ENCODE measurements around the gene FGR. TPM values are rescaled to one million over a fixed set of nuclear protein-coding genes. Genes with fewer than 3 reads are reported as not detected.

Gene FGR
- total and polyA plus RNA-seq, 7 experiments from 2014 or later = 0.15 to 246 (median 1.5) TPM

- Histone ChIP-seq H3K27ac (ENCODE audit: low read depth, low read length) (peak overlapping the region; percentile 81), H3K27me3 (ENCODE audit: control insufficient read depth in 2 of 2, insufficient read depth in 2 of 2, low read length in 2 of 2) (no peaks in the 10 kb centered on the region), H3K36me3 (ENCODE audit: control insufficient read depth in 2 of 3, insufficient read depth in 3 of 3, low read length in 3 of 3) (peaks cover 0 to 16% (median 0%) of the 10 kb centered on the region in 3 experiments), H3K9me3 (ENCODE audit: control insufficient read depth in 2 of 3, low read length in 3 of 3) (no peaks in the 10 kb centered on the region), H3K4me3 (ENCODE audit: low read length) (peak overlapping the region; percentile 64), H3K4me1 (ENCODE audit: control insufficient read depth in 2 of 2, insufficient read depth in 2 of 2, low read length in 2 of 2) (peaks cover 38 to 46% of the 10 kb centered on the region in 2 donors)
- POLR2A ChIA-PET = interaction anchor here (0.6 to 15.1 kb wide), 17 partner anchors 8 to 368 kb away, joined by 3 to 338 read pairs (median 5); partner anchors contain the start of genes AHDC1, FAM76A, IFI6 and STX12
- ATAC-seq = peak; percentile 80
- CTCF ChIA-PET = interaction anchor here (0.6 to 13.0 kb wide), 31 partner anchors 9 to 617 kb away, joined by 3 to 378 read pairs (median 5); partner anchors contain the start of genes AHDC1 and IFI6
- Mint-ChIP-seq H3K27me3 (no peaks in the 10 kb centered on the region), H3K4me3 (peak overlapping the region; percentile 82 to 94 (median 90)), H3K27ac (peak overlapping the region; percentile 95 to 100 (median 98)), H3K36me3 (peaks cover 4 to 19% (median 13%) of the 10 kb centered on the region in 5 donors), H3K4me1 (peaks cover 39 to 62% (median 48%) of the 10 kb centered on the region in 7 donors), H3K9me3 (no peaks in the 10 kb centered on the region)
- peak; percentile 76 to 94 (median 88) for DNase-seq
- intact Hi-C loops (cut with micrococcal nuclease) = loop anchor here (1.0 to 10.0 kb wide), 17 partner anchors 9 to 428 kb away; partner anchors contain the start of genes GPR3 (in 2 of the 2), TMEM222 (in 2 of the 2), IFI6 (in 1 of the 2) and WASF2 (in 1 of the 2)
Measured at GRCh38 chr1:27662707-27663393, 27.9 kb upstream of the FGR start.

- Mint-ChIP-seq H3K27me3 (no peaks in the 10 kb centered on the region), H3K4me1 (peaks cover 39 to 59% (median 46%) of the 10 kb centered on the region in 7 donors), H3K4me3 (peak overlapping the region; percentile 82 to 94 (median 90)), H3K27ac (peak overlapping the region; percentile 95 to 100 (median 98)), H3K9me3 (no peaks in the 10 kb centered on the region), H3K36me3 (peaks cover 4 to 15% (median 10%) of the 10 kb centered on the region in 5 donors)
- Histone ChIP-seq H3K27me3 (ENCODE audit: control insufficient read depth in 2 of 2, insufficient read depth in 2 of 2, low read length in 2 of 2) (no peaks in the 10 kb centered on the region), H3K27ac (ENCODE audit: low read depth, low read length) (peak overlapping the region; percentile 81), H3K36me3 (ENCODE audit: control insufficient read depth in 2 of 3, insufficient read depth in 3 of 3, low read length in 3 of 3) (peaks cover 0 to 13% (median 0%) of the 10 kb centered on the region in 3 experiments), H3K9me3 (ENCODE audit: control insufficient read depth in 2 of 3, low read length in 3 of 3) (no peaks in the 10 kb centered on the region), H3K4me3 (ENCODE audit: low read length) (peak overlapping the region; percentile 64), H3K4me1 (ENCODE audit: control insufficient read depth in 2 of 2, insufficient read depth in 2 of 2, low read length in 2 of 2) (peaks cover 38 to 46% of the 10 kb centered on the region in 2 donors)
- POLR2A ChIA-PET = interaction anchor here (0.7 to 15.1 kb wide), 13 partner anchors 8 to 306 kb away, joined by 3 to 338 read pairs (median 8); partner anchors contain the start of genes AHDC1, FAM76A, IFI6 and STX12
- ATAC-seq = no peak
- CTCF ChIA-PET = interaction anchor here (0.6 to 13.0 kb wide), 26 partner anchors 9 to 617 kb away, joined by 3 to 378 read pairs (median 6); partner anchors contain the start of genes AHDC1 and IFI6
- no peak for DNase-seq
- intact Hi-C loops (cut with micrococcal nuclease) = loop anchor here (2.0 to 10.0 kb wide), 7 partner anchors 139 to 427 kb away; partner anchors contain the start of genes TMEM222 (in 2 of the 2), GPR3 (in 1 of the 2) and WDTC1 (in 1 of the 2)
Measured at GRCh38 chr1:27662261-27662660, 27.3 kb upstream of the FGR start.

- no peak for ATAC-seq
- Histone ChIP-seq H3K4me1 (ENCODE audit: control insufficient read depth in 2 of 2, insufficient read depth in 2 of 2, low read length in 2 of 2) (peaks cover 38 to 46% of the 10 kb centered on the region in 2 donors), H3K27ac (ENCODE audit: low read depth, low read length) (peak overlapping the region; percentile 89), H3K9me3 (ENCODE audit: control insufficient read depth in 2 of 3, low read length in 3 of 3) (no peaks in the 10 kb centered on the region), H3K27me3 (ENCODE audit: control insufficient read depth in 2 of 2, insufficient read depth in 2 of 2, low read length in 2 of 2) (no peaks in the 10 kb centered on the region), H3K4me3 (ENCODE audit: low read length) (no peak overlapping the region), H3K36me3 (ENCODE audit: control insufficient read depth in 2 of 3, insufficient read depth in 3 of 3, low read length in 3 of 3) (peaks cover 0 to 6% (median 0%) of the 10 kb centered on the region in 3 experiments)
- Mint-ChIP-seq H3K27me3 (no peaks in the 10 kb centered on the region), H3K9me3 (no peaks in the 10 kb centered on the region), H3K4me3 (peak overlapping the region; percentile 33 to 96 (median 87)), H3K4me1 (peaks cover 39 to 58% (median 46%) of the 10 kb centered on the region in 7 donors), H3K36me3 (peaks cover 4 to 15% (median 5%) of the 10 kb centered on the region in 5 donors), H3K27ac (peak overlapping the region; percentile 95 to 99 (median 98))
- POLR2A ChIA-PET = interaction anchor here (0.6 to 15.1 kb wide), 12 partner anchors 9 to 363 kb away, joined by 3 to 338 read pairs (median 5); partner anchors contain the start of genes AHDC1 and IFI6
- DNase-seq = no peak
- intact Hi-C loops (cut with micrococcal nuclease) = loop anchor here (2.0 to 10.0 kb wide), 7 partner anchors 139 to 427 kb away; partner anchors contain the start of genes TMEM222 (in 2 of the 2), GPR3 (in 1 of the 2) and WDTC1 (in 1 of the 2)
- CTCF ChIA-PET = interaction anchor here (0.6 to 13.0 kb wide), 11 partner anchors 8 to 616 kb away, joined by 3 to 378 read pairs (median 6); partner anchors contain the start of genes AHDC1 and IFI6
Measured at GRCh38 chr1:27661412-27662075, 26.6 kb upstream of the FGR start.

- no peaks in the 10 kb centered on the region for H3K27me3 ChIP-seq (ENCODE audit: control insufficient read depth in 2 of 2, insufficient read depth in 2 of 2, low read length in 2 of 2)
- POLR2A ChIA-PET = interaction anchor here (0.8 to 15.1 kb wide), 7 partner anchors 8 to 65 kb away, joined by 3 to 338 read pairs (median 27); partner anchors contain the start of genes AHDC1 and IFI6
- H3K4me1 ChIP-seq (ENCODE audit: control insufficient read depth in 2 of 2, insufficient read depth in 2 of 2, low read length in 2 of 2) = peaks cover 38 to 46% of the 10 kb centered on the region in 2 donors
- H3K27ac ChIP-seq (ENCODE audit: low read depth, low read length) = peak overlapping the region; percentile 89
- Mint-ChIP-seq H3K27ac (peak overlapping the region; percentile 95 to 99 (median 98)), H3K9me3 (no peaks in the 10 kb centered on the region), H3K4me3 (peak overlapping the region; percentile 83 to 96 (median 88)), H3K27me3 (no peaks in the 10 kb centered on the region), H3K4me1 (peaks cover 39 to 64% (median 46%) of the 10 kb centered on the region in 7 donors), H3K36me3 (peaks cover 0 to 11% (median 0%) of the 10 kb centered on the region in 5 donors)
- peak overlapping the region; percentile 51 for H3K4me3 ChIP-seq (ENCODE audit: low read length)
- ATAC-seq (no peak), DNase-seq (no peak)
- CTCF ChIA-PET = interaction anchor here (1.1 to 13.0 kb wide), 6 partner anchors 9 to 104 kb away, joined by 3 to 378 read pairs (median 15); partner anchors contain the start of genes AHDC1 and IFI6
- H3K9me3 ChIP-seq (ENCODE audit: control insufficient read depth in 2 of 3, low read length in 3 of 3) = no peaks in the 10 kb centered on the region
- intact Hi-C loops (cut with micrococcal nuclease) = loop anchor here (1.0 to 10.0 kb wide), 5 partner anchors 26 to 426 kb away; partner anchors contain the start of genes TMEM222 (in 1 of the 2) and WDTC1 (in 1 of the 2)
- no peaks in the 10 kb centered on the region for H3K36me3 ChIP-seq (ENCODE audit: control insufficient read depth in 2 of 3, insufficient read depth in 3 of 3, low read length in 3 of 3)
Measured at GRCh38 chr1:27660300-27660835, 25.4 kb upstream of the FGR start.

- no peaks in the 10 kb centered on the region for H3K27me3 ChIP-seq (ENCODE audit: control insufficient read depth in 2 of 2, insufficient read depth in 2 of 2, low read length in 2 of 2)
- peak overlapping the region; percentile 54 for H3K4me3 ChIP-seq (ENCODE audit: low read length)
- H3K27ac ChIP-seq (ENCODE audit: low read depth, low read length) = peak overlapping the region; percentile 89
- H3K4me1 ChIP-seq (ENCODE audit: control insufficient read depth in 2 of 2, insufficient read depth in 2 of 2, low read length in 2 of 2) = peaks cover 38 to 46% of the 10 kb centered on the region in 2 donors
- H3K9me3 Mint-ChIP-seq = no peaks in the 10 kb centered on the region
- H3K27me3 Mint-ChIP-seq = no peaks in the 10 kb centered on the region
- intact Hi-C loops (cut with micrococcal nuclease) = loop anchor here (1.0 to 10.0 kb wide), 5 partner anchors 25 to 425 kb away; partner anchors contain the start of genes TMEM222 (in 1 of the 2) and WDTC1 (in 1 of the 2)
- DNase-seq = peak; percentile 73 to 92 (median 77)
- H3K36me3 Mint-ChIP-seq = peaks cover 0 to 11% (median 0%) of the 10 kb centered on the region in 5 donors
- ATAC-seq = peak; percentile 83
- CTCF ChIA-PET = interaction anchor here (1.0 to 13.0 kb wide), 8 partner anchors 10 to 103 kb away, joined by 3 to 378 read pairs (median 6); partner anchors contain the start of genes AHDC1 and IFI6
- peak overlapping the region; percentile 95 to 99 (median 98) for H3K27ac Mint-ChIP-seq
- peak overlapping the region; percentile 83 to 96 (median 88) for H3K4me3 Mint-ChIP-seq
- POLR2A ChIA-PET = interaction anchor here (1.0 to 15.1 kb wide), 8 partner anchors 11 to 47 kb away, joined by 4 to 338 read pairs (median 18); partner anchors contain the start of genes AHDC1 and IFI6
- H3K4me1 Mint-ChIP-seq = peaks cover 39 to 66% (median 46%) of the 10 kb centered on the region in 7 donors
- no peaks in the 10 kb centered on the region for H3K9me3 ChIP-seq (ENCODE audit: control insufficient read depth in 2 of 3, low read length in 3 of 3)
- H3K36me3 ChIP-seq (ENCODE audit: control insufficient read depth in 2 of 3, insufficient read depth in 3 of 3, low read length in 3 of 3) = no peaks in the 10 kb centered on the region
Measured at GRCh38 chr1:27659497-27660299, 24.7 kb upstream of the FGR start.

Data from naive thymus-derived CD4-positive, alpha-beta T cell (primary cell).